ENCODE measurements around the gene FXYD5.

DNA sequence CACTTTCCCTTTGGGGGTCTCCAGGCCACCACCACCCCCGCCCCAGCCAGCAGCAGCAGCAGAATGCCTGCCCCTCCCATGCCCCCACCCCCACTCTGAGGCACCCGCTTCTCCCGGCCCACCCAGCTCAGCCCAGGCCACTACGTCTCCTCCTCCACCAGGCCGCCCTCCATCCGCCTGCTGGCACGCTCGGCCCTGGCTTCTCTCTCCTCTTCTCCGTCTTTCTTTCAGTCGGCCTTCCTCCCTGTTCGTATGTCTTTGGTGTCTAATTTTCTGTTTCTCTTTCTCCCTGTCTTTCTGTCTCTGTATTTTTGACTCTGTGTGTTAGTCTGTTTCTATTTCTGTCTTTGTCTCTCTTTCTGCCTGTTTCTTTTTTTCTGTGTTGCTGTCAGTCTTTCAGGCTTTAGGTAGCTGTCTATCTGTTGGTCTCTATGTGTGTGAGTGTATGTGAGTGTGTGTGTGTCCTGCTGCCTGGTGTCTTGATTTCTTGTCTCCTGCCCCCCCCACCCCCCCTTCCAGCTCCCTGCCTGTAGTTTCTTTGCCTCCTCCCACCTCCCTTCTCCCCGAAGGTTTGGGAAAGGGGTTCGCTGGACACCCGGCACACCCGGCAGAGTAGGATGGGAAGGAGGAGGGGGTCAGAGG, 19.8 kb upstream of the FXYD5 start, which contains the start of gene LGI4:
- TF ChIP-seq, protein P1, sequence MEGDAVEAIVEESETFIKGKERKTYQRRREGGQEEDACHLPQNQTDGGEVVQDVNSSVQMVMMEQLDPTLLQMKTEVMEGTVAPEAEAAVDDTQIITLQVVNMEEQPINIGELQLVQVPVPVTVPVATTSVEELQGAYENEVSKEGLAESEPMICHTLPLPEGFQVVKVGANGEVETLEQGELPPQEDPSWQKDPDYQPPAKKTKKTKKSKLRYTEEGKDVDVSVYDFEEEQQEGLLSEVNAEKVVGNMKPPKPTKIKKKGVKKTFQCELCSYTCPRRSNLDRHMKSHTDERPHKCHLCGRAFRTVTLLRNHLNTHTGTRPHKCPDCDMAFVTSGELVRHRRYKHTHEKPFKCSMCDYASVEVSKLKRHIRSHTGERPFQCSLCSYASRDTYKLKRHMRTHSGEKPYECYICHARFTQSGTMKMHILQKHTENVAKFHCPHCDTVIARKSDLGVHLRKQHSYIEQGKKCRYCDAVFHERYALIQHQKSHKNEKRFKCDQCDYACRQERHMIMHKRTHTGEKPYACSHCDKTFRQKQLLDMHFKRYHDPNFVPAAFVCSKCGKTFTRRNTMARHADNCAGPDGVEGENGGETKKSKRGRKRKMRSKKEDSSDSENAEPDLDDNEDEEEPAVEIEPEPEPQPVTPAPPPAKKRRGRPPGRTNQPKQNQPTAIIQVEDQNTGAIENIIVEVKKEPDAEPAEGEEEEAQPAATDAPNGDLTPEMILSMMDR (IDR thresholded peaks at IDR 0.05): no peak
- TF ChIP-seq POLR2AphosphoS5 (IDR thresholded peaks at IDR 0.05) (peak in 2 of 4 donors; percentile 28 to 37), POLR2A (IDR thresholded peaks at IDR 0.05) (no peak), EP300 (IDR thresholded peaks at IDR 0.05) (no peak)
